HS-27A (cell line): Measurements from ENCODE around the gene GPATCH1.
A peak's percentile ranks its signal among the peaks of the same experiment; 100 is the strongest.
"Not testable (repeated sequence)": the region's sequence is repeated elsewhere in the genome, so short reads cannot be mapped to it uniquely, and the experiment has no call there.

Experiments
- DNase-seq: peaks from one replicate; pipeline ENCODE4 v3.0.0-alpha.2; 2012; ENCODE audit warnings: low read depth, missing footprints

The GPATCH1 gene

GRCh38 chr19:33159149-33159548 lies 78.2 kb downstream of the GPATCH1 start:
- no peak for DNase-seq

- DNase-seq: no peak
These were observed 78.9 kb downstream of the GPATCH1 start for GRCh38 chr19:33159893-33160292.

DNA sequence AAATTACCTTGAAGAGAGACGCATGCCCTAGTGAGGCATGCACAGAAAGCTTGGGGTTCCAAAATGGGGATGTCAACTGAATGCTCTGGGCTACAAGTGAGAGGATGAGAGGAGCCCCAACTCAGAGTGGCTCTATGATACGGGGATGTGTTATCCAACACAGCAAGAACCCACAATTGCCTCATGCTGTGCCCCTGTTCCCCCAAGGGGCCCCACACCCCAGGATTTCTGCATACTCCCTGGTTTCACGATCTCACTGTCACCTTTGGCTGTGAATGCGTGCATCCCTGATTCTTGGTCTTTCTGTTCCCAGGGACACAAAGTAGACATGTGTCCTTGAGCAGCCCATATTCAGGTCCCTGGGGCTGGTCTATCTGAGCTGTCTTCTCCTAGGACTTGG lies 80.2 kb downstream of the GPATCH1 start:
- no peak for DNase-seq

GRCh38 chr19:33163481-33163880 lies 82.5 kb downstream of the GPATCH1 start:
- no peak for DNase-seq

DNA sequence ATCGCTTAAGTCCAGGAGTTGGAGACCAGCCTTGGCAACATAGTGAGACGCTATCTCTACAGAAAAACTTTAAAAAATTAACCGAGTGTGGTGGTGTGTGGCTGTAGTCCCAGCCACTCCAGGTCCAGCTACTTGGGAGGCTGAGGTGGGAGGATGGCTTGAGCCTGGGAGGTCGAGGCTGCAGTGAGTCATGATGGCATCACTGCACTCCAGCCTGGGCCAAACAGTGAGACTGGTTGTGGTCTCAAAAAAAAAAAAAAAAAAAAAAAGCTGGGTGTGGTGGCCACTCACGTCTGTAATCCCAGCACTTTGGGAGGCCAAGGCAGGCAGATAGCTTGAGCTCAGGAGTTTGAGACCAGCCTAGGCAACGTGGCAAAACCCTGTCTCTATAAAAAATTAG lies 85.1 kb downstream of the GPATCH1 start:
- DNase-seq: not testable (repeated sequence)

GRCh38 chr19:33167438-33167837 lies 86.5 kb downstream of the GPATCH1 start:
- DNase-seq: no peak

- no peak for DNase-seq
These were observed 87.5 kb downstream of the GPATCH1 start for GRCh38 chr19:33168528-33168927.

DNA sequence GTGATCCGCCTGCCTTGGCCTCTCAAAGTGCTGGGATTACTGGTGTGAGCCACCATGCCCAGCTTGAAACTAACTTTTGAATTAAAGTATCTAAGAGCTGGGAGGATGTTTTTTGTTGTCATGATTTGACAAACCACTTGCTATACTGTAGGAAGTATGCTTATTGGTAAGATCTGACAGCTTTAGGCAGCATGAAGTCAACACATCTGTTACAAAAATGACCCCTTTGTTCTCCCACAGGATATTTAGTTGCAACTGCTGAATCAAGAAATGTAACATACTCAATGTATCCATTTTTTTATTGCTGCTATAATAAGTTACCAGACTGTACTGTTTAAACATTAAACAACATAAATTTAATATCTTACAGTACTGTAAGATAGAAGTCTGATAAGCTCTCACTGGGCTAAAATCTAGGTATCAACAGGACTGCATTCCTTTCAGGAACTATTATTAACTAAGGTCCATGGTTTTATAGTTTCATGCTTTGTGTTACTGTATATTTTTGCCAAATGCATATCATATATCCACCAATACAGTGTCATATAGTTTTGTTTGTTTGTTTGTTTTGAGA lies 90.3 kb downstream of the GPATCH1 start:
- no peak for DNase-seq

DNA sequence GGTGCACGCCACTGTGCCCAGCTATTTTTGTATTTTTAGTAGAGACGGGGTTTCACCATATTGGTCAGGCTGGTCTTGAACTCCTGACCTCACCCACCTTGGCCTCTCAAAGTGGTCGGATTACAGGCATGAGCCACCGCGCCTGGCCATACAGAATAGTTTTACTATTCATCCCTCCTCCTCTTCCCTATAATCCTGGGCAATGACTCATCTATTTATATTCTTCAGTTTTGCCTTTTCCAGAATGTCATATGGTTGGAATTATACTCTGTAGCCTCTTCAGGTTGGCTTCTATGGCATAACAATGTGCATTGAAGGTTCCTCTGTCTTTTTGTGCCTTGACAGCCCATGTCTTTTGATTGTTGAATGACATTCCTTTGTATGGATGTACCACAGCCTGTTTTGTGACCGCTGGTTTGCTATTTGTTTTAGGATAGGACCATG lies 91.0 kb downstream of the GPATCH1 start:
- DNase-seq: no peak

GRCh38 chr19:33174186-33174585 lies 93.2 kb downstream of the GPATCH1 start:
- no peak for DNase-seq

DNA sequence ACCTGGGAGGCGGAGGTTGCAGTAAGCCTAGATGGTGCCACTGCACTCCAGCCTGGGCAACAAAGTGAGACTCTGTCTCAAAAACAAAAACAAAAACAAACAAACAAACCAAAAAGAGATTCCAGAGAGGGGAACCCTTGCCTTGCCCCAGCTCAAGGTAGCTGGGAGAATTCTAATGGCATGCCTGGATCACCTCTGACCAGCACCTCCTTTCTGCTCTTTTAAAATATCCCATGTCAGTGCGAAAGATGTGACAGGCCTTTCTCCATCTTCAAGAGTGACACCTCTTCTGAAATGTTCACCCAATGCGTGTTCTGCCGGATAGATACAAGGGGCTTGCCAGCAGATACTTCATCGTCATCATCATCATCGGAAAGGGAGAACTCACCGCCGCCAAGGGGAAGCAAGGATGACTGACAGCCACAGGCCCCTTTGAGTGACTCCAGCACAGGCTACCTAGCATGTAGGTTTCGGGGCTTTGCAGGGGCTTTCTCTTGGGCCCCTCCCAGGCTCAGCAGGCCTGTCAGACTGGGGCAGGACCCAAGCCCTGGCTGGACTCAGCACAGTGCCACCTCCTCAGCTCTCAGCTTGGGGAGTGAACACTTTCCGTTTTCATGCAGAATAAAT lies 94.3 kb downstream of the GPATCH1 start:
- no peak for DNase-seq

DNA sequence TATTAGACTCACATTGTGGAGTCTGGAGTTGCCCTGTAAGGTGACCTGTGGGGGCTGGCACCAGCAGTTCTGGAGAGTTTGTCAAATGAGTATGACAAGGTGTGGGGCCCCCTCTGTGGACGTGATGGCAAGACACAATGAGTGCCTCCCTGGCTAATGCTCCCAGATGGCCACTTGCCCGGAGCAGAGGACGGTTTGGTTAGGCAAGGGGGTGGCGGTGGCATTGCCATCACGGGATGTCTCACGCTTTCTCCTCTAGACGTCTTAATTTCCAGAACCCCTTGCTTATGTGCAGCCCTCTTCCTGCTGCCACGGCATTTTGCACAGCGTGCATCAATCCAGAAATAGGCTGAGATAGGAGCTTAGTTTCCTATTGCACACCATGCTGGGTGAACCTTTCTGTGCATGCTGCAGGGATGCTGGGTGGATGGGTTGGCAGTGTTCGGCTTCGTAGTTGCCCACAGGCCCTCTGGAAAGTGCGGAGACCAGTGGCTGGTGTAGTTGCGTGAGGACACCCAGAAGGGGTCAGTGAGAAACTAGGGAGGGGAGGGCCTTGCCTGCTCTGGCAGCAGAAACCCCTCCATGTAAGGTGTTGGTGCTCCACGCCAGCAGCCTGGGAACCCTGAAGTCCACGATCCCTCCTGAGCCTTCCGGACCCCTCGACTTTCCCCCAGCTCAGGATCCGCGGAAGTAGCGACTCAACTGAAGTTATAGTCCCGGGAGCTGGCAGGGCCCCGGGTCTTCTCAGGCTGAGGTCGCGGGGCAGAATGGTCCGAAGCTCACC lies 95.1 kb downstream of the GPATCH1 start:
- DNase-seq: no peak

DNA sequence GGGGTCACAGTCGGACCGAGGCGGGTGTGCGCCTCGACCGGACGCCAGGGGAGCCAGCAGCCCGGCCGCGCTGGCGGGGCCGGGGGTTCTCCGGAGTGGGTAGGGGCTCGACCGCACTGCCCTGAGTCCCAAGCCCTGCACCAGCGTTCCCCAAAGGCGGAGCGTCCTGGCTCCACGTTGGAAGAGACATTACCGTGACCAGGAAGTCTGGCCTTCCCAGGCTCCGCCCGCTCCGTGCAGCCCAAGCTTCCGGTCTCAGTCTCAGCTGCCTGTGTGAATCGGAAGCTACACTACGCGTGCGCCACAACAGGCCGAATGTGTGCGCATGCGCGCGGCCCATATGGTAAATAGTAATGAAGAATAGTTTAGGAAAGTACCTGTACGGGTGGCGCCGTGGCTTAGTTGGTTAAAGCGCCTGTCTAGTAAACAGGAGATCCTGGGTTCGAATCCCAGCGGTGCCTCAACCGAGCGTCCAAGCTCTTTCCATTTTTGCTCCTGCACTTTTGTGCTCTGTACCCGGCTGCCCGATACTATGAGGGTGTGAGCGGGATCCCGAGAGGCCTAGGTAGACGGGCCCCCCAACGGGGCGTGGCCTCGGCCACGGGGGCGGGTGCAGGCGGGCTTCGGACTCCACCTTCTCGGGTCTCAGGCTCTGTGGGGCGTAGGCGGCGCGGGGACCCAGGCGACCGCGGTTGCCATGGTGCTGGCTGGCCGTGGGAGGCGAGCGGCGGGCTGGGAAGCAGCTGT lies 95.9 kb downstream of the GPATCH1 start:
- peak; percentile 100 for DNase-seq

DNA sequence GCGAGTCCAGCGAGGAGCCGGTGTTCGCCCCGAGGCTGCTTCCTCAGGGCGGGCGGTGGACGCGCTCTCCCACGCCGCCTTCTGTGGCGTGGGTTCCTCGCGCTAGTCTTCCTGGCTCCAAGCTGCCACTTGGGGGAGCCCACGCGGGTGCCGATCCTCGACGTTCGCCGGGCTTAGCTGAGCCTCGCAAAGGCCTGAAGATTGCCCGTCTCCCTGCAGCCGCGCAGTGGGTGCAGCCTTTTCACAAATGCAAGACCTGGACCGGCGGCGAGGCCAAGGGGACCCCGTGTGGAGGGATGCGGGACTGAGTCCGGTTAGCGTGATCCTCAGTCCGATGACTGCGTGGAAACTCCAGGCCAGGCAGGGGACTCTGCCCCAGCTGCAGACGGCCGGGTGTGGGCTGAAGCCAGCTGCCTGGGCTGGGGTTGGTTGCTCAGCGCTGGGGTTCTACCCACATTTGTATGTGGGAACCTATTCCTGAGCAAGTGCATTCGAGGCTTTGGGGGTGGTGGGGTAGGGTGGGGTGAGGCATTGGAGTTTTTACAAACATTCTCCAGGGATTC lies 96.5 kb downstream of the GPATCH1 start:
- DNase-seq: no peak
